HT1080 (cell line): ENCODE results near the gene FBXW4. TPM values are rescaled to one million over a fixed set of nuclear protein-coding genes. Genes with fewer than 3 reads are reported as not detected.
"Not testable (repeated sequence)": the region's sequence is repeated elsewhere in the genome, so short reads cannot be mapped to it uniquely, and the experiment has no call there.

ENCODE experiments used
- DNase-seq: peaks from one replicate; pipeline ENCODE4 v3.0.0-alpha.2; 2015; ENCODE audit warnings: low read depth
- total RNA-seq: library from RNA; depleted of rRNA; stranded (reverse); fragments of >200 nt; shearing (Covaris generic); gene quantifications from 2 replicates; pipeline ENCODE4 v1.2.3, GENCODE V29; 2014

FBXW4 gene
- total RNA-seq, 1 experiment from 2014 or later: 7.9 TPM

DNA sequence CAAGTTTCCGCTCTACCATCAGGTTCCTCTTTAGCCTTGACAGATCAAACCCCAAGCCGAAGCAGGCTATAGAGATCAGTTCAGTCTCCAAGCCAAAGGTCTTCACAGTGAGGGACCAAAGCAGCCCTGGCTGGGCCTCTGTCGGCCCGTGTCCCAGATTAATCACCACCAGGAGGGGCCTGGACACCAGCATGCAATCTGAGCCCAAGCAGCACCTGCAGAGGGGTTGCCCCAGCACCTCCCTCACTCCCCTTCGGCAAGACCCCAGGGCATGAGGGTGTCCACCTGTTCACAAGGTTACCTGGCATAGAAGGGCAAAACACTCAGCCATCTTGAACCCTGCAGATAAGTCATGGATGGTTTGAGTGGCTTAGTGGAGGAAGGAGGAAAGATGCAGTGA lies 36.0 kb downstream of the FBXW4 start:
- no peak for DNase-seq

DNA sequence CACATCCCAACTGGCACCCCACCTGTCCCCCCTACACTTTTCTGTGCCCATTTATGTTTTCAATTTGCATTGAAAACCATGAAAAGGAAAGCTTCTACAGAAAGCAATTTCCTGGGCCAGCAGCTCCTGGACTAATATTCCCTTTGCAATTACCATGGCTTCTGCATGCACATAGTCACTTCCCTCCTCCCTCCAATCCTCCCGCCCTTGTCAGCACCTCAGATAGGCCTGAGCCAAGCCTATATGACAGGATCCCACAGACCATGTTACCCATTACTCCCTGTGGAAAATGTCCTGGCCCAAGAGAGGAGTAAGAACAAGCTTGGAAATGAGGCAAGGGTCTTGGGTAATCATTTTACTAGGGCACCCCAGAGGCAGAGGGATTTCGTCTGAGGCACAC lies 38.1 kb downstream of the FBXW4 start:
- no peak for DNase-seq

DNA sequence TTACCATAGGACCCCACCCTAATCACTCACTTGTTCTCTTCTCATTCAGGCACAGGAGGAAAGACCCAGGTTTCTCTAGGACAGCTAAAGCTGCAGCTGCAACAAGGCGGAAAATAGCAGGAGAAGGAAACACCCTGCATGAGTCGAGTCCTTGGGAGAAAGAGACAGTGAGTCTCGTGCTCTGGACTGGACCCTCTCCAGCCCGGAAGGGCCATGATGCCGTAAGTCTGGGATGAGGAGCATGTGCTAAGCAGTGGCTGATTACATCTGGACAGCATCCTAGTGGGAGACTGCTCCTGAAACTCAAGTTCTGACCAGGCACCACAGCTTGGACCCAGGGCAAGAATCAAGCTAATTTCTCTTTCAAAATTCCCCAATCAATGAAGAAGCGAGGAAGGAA lies 39.4 kb downstream of the FBXW4 start:
- no peak for DNase-seq

DNA sequence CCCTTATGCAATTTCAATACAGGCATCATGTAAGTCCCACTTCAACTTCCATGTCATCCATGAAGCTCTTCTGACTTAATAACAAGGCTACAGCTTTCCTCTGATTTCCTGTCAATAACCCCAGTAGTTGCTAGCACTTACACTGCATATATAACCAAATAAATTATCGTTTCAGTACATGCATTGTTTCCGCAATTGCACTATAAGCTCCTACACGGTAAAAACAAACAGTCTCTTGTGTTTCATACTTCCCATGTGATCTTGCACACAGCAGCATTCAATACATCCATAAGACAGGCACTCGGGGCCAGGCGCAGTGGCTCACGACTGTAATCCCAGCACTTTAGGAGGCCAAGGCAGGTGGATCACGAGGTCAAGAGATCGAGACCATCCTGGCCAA lies 41.4 kb downstream of the FBXW4 start:
- no peak for DNase-seq

DNA sequence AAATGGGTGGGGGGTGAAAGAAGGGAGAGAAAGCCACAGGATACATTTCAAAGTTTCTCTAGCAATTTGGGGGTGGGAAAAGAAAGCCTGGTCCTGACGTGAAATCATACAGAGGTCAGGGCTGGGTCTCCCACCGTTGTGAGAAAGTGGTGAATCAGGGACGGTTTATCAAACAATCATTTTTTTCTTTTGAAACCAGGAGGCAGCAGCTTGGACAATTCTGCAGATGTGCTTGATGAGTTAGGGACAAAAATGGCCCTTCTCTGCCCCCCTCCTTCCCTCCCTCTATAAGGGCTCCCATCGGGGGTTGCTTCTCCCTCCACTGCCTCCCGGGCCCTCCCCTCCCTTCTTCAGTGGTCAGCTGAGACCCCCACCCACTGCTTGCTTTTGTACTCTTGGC lies 43.6 kb downstream of the FBXW4 start:
- DNase-seq: no peak

DNA sequence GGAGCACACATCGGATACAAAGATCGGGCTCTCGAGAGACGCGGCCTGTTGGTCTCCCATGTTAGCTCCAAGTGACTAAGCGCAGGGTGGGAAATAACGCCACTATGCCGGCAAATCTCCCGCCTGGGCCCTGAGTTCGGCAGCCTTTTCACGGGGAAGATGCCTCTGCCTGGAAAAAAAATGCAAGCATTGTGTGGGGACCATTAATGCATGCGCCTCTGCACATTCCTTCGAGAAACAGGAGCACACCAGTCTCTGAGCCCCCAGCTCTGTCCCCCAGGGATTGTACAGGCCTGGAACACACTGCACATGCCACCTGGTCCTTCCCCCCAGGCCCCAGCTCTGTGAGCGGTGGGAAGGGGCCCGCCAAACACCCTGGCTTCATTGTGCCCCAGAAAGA lies 44.1 kb downstream of the FBXW4 start:
- DNase-seq: no peak

DNA sequence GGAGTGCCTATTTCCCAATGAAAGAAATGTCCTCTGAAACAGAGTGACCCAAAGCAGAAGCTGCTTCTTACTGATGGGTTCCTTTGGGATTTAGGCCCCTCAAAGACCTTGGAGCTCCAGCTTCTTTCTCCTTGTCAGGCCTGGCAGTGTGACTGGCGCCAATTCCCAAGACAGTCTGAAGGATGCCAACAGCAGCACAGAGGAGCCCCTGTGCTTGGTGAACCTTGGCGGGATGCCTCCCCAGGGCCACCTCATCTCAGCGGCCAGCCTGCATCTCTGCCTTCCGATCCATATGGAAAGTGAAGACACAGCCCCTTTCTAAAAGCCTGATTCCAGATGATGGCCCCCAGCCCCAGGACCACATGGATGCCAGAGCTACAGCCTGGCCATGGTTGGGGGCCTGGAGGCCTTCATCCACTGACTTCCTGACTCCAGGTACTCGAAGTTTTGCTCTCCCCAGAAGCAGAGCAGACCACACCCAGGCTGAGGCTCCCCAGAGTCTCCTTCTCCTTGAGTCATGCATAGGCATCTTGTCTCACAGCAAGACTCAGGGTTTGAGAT lies 45.4 kb downstream of the FBXW4 start:
- DNase-seq: no peak

DNA sequence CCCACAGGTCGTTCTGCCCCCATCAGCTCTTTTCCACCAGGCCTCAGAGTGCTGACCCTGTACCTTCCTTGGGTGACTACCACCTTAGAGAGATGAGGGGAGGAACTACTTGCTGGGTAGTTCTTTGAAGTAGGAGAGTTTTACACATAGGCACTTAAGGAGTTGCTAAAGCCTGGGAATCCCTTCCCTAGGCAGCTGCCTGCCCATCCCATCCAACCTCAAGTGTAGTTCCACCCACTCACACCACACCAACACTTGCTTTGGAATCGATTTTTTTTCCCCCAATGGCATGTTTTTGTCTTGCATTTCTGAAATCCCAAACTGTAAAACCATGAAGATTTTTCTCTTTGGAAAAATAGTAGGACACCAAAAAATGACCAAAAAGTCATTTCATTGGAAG lies 47.7 kb downstream of the FBXW4 start:
- no peak for DNase-seq

DNA sequence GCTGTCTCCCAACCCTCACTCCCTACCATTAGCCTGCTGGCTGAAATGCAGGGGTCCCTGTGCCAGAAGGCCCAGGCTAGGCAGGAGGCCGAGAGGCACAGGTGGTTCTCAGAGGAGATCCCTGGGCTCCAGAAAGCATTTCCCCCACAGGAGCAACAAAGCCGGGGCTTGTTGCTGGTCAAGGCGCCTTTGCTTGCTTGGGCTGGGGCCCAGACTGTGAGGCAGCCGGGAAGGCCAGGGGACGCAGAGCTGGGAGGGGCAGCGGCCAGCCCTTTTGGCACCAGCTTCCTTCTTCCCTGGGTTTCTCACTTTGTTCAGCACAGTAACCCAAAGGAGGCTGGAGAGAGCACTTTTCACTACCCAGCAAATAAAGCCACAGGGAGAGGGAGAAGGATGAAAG lies 48.6 kb downstream of the FBXW4 start:
- DNase-seq: no peak

DNA sequence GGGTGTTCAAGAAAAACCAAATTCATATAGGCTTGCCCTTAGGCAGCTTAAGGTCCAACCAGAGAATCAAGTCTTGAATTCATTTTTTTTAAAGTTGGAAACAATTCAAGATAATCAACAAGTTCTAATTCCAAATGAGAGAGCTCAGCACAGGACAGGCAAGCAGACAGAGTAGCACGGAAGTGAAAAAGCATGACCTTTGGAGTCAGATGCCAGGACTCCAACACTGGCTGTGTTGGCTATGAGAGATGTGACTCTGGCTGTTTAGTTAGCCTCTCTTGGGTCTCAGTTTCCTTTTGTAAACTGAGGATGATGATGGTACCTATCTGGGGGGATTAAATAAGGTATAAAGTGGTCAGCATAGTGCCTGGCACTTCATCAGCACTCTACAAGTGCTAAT lies 49.3 kb downstream of the FBXW4 start:
- no peak for DNase-seq

DNA sequence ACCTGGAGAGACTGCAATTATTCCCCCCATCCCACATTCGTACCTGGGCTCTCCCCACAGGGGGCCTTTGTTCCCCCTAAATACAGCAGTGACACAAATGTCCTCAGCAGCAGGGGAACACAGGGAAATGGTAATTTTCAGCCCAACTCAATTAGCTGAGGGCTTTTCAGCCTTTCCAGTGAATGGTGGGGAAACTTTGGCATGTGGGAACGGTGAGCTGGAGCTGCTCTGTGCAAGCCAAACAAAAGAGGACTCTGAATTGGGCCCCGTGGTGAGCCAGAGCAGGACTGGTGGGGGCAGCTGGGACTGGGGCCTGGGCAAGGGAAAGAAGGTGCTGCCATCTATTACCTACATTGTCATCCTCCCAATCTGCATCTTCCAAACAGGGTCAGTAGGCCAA lies 51.0 kb downstream of the FBXW4 start:
- DNase-seq: no peak

DNA sequence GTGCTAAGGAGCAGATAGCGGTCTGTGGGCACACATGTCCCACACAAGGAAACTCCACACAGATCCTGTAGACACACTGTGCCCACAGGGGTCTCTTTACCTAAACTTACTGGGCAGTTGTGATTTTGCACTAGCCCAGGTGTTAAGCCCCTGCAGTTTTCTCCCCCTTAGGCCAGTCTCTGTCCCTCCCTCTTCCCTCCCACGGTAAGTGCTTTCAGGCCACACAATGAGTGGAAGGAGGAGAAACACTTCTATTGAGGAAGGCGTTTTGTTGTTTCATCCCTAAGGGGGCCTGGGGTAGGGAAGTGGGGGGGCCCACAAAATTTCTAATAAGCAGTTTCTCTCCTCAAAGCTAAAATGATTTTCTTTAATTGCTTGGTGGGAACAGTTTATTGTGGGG lies 51.4 kb downstream of the FBXW4 start:
- no peak for DNase-seq

DNA sequence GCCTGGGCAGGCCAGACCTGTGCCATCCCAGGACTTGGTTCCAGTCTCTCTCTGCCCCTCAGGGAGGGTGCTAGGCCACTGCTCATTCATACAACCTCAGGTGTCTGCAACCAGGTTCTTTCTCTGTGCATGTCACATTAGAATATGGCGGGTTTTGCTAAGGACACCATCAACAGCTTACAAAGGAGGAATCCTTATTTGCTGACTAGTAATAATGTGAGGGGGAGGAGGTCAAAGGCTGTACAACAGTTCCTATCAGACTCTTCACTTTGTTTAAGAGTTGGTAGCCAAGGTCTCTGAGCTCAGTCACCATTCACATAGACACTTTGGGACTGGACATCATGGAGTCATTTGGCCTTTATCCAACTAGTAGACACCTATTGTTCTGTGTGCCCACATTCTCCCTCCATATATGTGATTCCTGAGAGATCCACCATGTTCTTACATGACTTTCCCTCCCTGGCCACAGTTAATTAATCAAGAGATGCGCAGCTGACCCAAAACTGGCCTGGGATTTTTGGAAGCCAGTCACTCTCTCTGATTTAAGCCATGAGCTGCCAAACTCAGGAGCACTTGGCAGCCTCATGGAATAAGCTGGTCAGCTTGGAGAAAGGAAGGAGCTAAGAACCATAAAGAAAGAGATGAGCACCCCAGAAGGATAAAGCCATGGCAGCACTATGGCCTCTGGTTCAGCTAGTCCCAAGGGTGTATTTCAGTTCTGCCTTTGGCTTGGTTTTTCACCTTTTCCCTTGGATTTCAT lies 55.6 kb downstream of the FBXW4 start:
- DNase-seq: no peak

DNA sequence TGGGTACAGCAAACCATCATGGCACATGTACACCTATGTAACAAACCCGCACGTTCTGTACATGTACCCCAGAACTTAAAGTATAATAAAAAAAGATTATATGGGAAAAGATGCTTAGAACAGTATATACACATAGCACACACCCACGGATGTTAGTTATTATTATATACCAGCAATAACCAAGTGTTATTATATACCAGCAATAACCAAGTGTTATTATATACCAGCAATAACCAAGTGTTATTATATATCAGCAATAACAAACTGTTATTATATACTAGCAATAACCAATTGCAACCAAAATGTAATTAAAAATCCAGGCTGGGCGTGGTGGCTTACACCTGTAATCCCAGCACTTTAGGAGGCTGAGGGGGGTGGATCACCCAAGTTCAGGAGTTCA lies 61.5 kb downstream of the FBXW4 start:
- not testable (repeated sequence) for DNase-seq

DNA sequence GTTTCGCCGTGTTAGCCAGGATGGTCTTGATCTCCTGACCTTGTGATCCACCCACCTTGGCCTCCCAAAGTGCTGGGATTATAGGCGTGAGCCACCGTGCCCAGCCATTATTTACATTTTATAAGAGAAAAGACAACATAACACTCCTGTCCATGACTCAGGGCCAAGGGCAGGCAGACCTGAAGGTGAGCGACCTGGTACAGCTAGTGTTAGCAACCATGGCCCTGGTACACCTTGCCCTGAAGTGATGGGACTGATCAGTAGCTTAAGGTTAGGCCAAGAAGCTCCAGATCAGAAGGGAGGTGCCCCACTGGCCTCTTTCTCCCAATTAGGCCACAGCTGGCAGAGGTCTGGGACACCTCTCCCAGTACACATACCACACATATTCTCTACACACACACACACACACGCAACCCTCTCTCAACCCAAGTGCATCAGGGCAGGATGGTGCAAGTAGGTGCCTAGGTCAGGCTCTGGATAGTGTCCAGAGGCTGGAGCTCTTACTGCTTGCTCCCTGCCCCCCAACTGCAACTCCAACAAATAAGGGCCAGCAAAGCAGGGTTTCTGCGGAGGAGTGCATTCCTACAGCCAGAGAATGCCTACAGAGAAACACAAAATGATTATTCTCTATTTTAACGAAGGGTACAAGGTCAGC lies 63.0 kb downstream of the FBXW4 start:
- DNase-seq: no peak

DNA sequence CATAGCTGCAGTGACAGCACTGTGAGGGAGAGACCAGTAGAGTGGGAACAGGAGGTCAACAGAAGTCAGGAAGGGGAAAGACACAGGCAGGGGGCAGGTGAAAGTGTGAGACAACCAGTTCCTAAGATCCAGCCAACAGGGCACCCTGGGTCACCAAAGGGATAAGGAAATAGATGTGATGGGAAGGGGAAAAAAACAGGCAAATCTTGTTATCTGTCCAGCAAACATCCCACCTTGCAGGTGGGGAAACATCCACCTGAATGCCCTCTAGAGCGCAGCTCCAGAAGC lies 64.4 kb downstream of the FBXW4 start:
- DNase-seq: no peak

DNA sequence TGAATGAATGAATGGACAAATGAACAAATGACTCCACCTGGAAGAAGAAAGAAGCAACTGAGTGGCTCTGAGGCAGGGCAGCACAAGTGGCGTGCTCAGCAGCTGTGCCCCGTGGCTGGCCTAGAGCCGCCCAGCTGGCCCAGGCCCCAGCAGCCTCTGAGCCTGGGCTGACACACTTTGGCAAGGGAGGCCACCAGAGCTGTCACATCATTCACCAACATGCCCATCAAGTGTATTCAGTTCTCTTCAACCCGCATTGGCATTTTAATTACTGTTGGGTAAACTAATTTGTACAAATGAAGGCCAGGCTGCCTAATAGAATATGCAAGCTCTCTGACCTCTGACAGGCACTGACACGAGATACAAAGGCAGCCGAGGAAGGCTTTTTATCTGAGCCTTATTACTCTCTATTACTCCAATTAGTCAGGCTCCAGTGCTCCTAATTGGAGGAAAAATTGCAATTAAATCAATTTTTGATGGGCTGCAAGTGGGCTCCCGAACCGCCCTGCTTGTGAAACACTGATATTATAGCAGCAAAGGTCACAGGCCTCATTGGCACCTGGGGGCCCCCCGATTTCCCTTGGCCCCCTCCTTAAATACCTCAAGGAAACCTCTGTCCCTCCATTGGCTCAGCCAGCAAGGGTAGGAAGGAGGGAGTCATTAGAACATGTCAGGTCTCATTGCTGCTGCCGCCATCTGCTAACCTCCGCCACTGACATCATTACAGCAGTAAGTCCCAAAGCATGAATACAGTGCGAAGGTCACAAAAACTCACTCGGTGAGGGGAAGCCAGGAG lies 64.9 kb downstream of the FBXW4 start:
- DNase-seq: no peak

DNA sequence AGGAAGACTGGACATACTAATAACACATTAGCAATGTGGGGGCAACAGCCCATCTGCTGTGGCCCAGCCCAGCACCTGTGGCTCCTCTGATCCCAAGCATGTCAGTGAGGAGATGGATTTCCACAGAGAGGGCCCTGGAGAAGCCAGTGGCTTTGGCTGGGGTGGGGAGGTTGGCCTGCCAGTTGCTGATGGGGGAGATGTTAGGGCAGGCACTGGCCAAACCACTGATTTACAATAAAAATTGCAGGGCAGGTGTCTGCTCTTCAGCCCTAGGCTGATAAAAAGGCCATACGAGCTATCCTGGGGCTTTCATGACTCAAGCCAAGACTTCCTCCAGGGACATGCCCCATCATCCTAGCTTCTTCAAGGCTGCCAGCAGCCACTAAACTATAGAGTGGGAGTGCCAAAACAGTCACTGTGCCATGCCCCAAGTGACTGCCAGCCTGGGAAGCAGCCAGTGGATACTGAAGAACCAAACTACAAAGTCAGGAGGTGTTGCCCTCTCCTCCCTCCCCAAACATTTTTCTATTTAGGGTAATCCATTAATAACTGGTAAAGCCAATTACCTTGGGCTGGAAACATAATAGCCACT lies 69.1 kb downstream of the FBXW4 start:
- DNase-seq: no peak

DNA sequence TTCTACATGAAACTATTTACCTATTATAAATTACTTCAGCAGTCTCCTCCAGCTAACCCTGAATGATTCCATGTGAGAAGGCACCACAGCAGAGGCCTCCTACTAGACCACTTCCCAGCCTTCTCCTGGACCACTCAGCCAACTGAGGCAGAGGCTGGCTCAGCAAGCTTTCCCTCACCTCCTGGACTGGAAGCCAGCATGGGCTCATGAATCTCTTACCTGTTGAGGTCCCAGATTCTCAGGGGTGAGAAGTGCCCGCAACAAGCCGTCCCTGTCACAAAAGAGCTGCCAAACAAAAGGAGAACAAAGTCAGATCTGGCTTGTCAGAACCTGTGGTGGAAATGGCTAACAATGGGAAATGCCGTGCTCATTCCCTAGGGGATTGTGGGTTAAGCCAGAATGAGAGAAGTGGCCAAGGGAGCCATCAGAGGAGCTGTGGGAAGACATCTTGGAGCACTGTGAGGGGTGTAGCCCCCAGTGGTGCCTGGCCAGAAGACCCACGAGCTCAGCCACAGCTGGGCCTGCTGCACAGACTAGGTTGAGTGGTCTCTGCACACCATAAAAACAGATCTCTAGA lies 70.4 kb downstream of the FBXW4 start:
- DNase-seq: no peak

DNA sequence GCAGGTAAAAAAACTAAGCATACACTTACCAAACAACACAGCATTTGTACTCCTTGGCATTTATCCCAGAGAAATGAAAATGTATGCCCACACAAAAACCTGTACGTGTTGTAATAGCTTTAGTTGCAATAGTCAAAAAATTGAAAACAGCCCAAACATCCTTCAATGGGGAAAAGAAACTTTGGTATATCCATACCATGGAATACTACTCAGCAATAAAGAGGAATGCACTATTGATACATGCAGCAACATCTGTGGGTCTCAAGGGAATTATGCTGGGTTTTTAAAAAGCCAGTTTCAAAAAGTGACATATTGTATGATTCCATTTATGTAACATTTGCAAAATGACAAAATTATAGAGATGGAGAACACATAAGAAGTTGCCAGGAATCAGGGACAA lies 71.4 kb downstream of the FBXW4 start:
- DNase-seq: no peak

DNA sequence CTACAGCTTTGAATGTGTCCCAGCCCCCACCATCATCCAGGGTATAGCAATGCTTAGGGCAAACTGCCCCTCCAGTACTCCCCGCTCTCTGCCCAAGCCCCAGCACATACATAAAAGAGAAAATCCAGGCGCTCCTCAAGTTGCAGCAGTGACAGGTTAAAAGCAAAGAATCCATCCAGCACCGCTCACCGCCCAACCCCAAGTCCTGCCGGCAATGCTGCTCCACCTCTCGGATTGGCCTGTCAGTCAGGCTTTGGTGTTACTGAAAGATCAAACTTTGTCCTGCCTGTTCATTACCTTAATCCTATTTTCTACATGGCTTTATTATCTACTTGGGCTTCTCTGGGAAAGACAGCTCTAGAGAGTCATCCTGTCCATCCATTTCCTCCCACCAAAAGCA lies 75.0 kb downstream of the FBXW4 start:
- DNase-seq: no peak

DNA sequence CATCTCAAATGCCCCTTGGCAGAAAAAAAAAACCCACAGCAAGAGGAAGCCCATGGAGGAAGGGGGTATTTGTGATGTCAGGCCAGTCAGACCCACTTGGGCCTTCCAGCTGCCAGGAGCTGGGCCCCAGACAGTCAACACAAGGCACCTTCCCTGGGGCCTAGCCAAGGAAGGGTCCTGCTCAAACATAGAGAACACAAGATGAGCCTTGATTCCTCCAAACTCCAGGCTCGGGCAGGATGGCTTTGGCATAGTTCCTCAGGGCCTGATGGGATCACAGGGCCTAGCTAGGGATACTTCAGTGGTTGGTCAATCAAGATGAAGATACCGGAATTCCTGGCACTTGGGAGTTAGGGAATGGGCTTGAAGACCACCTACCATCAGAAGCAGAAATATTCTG lies 76.1 kb downstream of the FBXW4 start:
- no peak for DNase-seq
